Calu3 (cell line): ENCODE measurements around the gene C6orf15. TPM values are rescaled to one million over a fixed set of nuclear protein-coding genes. Genes with fewer than 3 reads are reported as not detected.

Experiments used
- BruUV-seq: library from RNA; stranded (reverse); fragments of 400-500 nt; replicated peaks from 2 replicates; lab custom pipeline; 2021; lab: Mats Ljungman, UMichigan
- CTCF ChIA-PET: fragments of 300-600 bp; sonication (Branson Sonifier 250); formaldehyde crosslinking; loops from one replicate; lab custom pipeline; 2022; ENCODE audit warnings: antibody characterized with exemption; lab: Charles Lee
- DNase-seq: peaks from one replicate; pipeline ENCODE4 v3.0.0; 2022
- H3K27ac Mint-ChIP-seq: one replicate; pipeline ENCODE4 v1.8.0; 2022; ENCODE audit warnings: mixed read lengths; ENCODE audit not compliant: unreplicated experiment
- H3K27me3 Mint-ChIP-seq: one replicate; pipeline ENCODE4 v1.8.0; 2022; ENCODE audit warnings: mixed read lengths; ENCODE audit not compliant: unreplicated experiment
- H3K36me3 Mint-ChIP-seq: one replicate; pipeline ENCODE4 v1.8.0; 2022; ENCODE audit warnings: mild to moderate bottlenecking, moderate library complexity, mixed read lengths; ENCODE audit not compliant: insufficient read depth, unreplicated experiment
- H3K4me1 Mint-ChIP-seq: one replicate; pipeline ENCODE4 v1.8.0; 2022; ENCODE audit warnings: mild to moderate bottlenecking, low read depth, mixed read lengths; ENCODE audit not compliant: unreplicated experiment
- H3K4me3 Mint-ChIP-seq: one replicate; pipeline ENCODE4 v1.8.0; 2022; ENCODE audit warnings: mild to moderate bottlenecking, low read depth, moderate library complexity, mixed read lengths; ENCODE audit not compliant: unreplicated experiment
- H3K9me3 Mint-ChIP-seq: one replicate; pipeline ENCODE4 v1.8.0; 2022; ENCODE audit warnings: low read depth, mixed read lengths; ENCODE audit not compliant: unreplicated experiment
- CTCF ChIP-seq: fragments of 200-600 bp; IDR thresholded peaks from one replicate; pipeline ENCODE4 v1.8.0; 2022; ENCODE audit warnings: antibody characterized with exemption; ENCODE audit not compliant: unreplicated experiment
- intact Hi-C: fragments of 100-400 bp; cut with micrococcal nuclease; formaldehyde crosslinking; loops from one replicate; pipeline ENCODE4 v1.10.0; 2022; ENCODE audit not compliant: unreplicated experiment
- total RNA-seq: library from RNA; stranded (reverse); gene quantifications from 2 replicates; pipeline ENCODE4 v1.2.3, GENCODE V29; 2022

C6orf15 gene
- total RNA-seq, 1 experiment from 2014 or later = not detected

DNA sequence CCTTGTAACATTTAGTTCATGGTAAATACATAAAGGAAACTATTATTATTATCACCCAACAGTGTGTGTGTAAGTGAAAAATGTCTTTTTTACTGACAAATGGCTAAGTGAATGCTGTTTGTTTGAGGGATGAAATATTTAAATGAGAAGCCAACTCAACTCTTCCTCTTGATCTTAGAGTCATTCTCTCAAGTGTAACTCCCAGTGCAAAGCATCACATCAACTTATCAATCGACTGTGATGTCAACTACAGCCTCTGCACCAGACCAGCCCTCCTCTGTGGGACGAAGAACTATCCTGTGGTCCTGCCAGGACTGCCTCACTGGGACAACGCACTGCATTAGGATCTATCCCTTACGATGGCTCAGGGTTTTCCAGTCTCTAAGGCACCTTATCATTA, 5.3 kb downstream of the C6orf15 start:
- DNase-seq = no peak
- no peak overlapping the region for H3K4me3 Mint-ChIP-seq
- TF ChIP-seq CTCF = no peak
- H3K36me3 Mint-ChIP-seq = no peaks in the 10 kb centered on the region
- no TSS peak for BruUV-seq
- H3K27ac Mint-ChIP-seq = no peak overlapping the region
- intact Hi-C loops = no loop called here
- peaks cover 30% of the 10 kb centered on the region for H3K27me3 Mint-ChIP-seq
- H3K4me1 Mint-ChIP-seq = peaks cover 9% of the 10 kb centered on the region
- H3K9me3 Mint-ChIP-seq = no peaks in the 10 kb centered on the region
- CTCF ChIA-PET = no interaction called here

GRCh38 chr6:31103136-31103535, 9.2 kb downstream of the C6orf15 start:
- H3K27ac Mint-ChIP-seq = no peak overlapping the region

DNA sequence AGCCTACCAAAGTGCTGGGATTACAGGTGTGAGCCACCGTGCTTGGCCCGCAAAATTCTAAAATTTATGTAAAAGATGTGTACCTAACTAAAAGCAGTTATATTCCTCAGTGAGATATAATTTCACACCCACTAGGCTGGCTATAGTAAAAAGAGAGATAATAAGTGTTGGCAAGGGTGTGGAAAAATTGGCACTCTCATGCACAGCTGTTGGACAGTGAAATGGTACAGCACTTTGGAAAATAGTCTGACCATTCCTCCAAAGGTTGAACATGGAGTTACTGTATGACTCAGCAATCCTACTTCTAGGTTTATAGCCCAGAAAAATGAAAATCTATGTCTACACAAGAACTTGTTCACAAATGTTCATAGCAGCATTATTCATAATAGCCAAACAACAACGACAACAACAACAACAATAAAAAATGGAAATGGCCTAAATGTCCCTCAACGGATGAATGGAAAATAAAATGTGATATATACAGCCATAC, 13.9 kb downstream of the C6orf15 start:
- H3K4me1 Mint-ChIP-seq = peaks cover 27% of the 10 kb centered on the region
- H3K36me3 Mint-ChIP-seq = no peaks in the 10 kb centered on the region
- intact Hi-C loops = no loop called here
- H3K27ac Mint-ChIP-seq = no peak overlapping the region
- no TSS peak for BruUV-seq
- no peaks in the 10 kb centered on the region for H3K27me3 Mint-ChIP-seq
- CTCF ChIA-PET = interaction anchor here (0.8 kb wide), 1 partner anchor 11 kb away, joined by 3 read pairs; no protein-coding TSS in a partner anchor
- no peak overlapping the region for H3K4me3 Mint-ChIP-seq
- no peaks in the 10 kb centered on the region for H3K9me3 Mint-ChIP-seq
- DNase-seq = no peak
- no peak for TF ChIP-seq CTCF

More at GRCh38 chr6:31103136-31103535, 9.2 kb downstream of the C6orf15 start:
- peaks cover 10% of the 10 kb centered on the region for H3K27me3 Mint-ChIP-seq
- no peaks in the 10 kb centered on the region for H3K9me3 Mint-ChIP-seq
- CTCF ChIA-PET = interaction anchor here (1.1 to 2.3 kb wide), 3 partner anchors 10 to 16 kb away, joined by 4 to 14 read pairs (median 11); no protein-coding TSS in a partner anchor
- intact Hi-C loops = no loop called here
- TF ChIP-seq CTCF = no peak
- H3K4me1 Mint-ChIP-seq = no peaks in the 10 kb centered on the region
- BruUV-seq = no TSS peak
- no peaks in the 10 kb centered on the region for H3K36me3 Mint-ChIP-seq
- no peak overlapping the region for H3K4me3 Mint-ChIP-seq
- DNase-seq = no peak

- DNase-seq = no peak
- H3K4me3 Mint-ChIP-seq = no peak overlapping the region
- H3K27me3 Mint-ChIP-seq = no peaks in the 10 kb centered on the region
- no TSS peak for BruUV-seq
- CTCF ChIA-PET = interaction anchor here (0.7 to 1.1 kb wide), 2 partner anchors 9 to 180 kb away, joined by 4 read pairs; no protein-coding TSS in a partner anchor
- H3K36me3 Mint-ChIP-seq = no peaks in the 10 kb centered on the region
- no peak overlapping the region for H3K27ac Mint-ChIP-seq
- H3K4me1 Mint-ChIP-seq = peaks cover 27% of the 10 kb centered on the region
- intact Hi-C loops = no loop called here
- H3K9me3 Mint-ChIP-seq = no peaks in the 10 kb centered on the region
- no peak for TF ChIP-seq CTCF
These were observed 15.7 kb downstream of the C6orf15 start for GRCh38 chr6:31096656-31097055.
